Frontal cortex (tissue), 4 donors: ENCODE measurements around the gene C1QTNF2. TPM values are rescaled to one million over a fixed set of nuclear protein-coding genes. Genes with fewer than 3 reads are reported as not detected.

ENCODE experiments used
- DNase-seq, 2 donors: peaks; one replicate each; pipeline ENCODE4 v3.0.0; 2012; ENCODE audit warnings: low spot score in 2 of 2
- FAIRE-seq: peaks from 2 replicates; lab custom pipeline; 2012; peaks lifted over from hg19 to GRCh38; lab: Jason Lieb, UNC
- total RNA-seq: library from RNA; depleted of rRNA; stranded (reverse); fragments of >200 nt; gene quantifications from one replicate; pipeline ENCODE4 v1.2.3, GENCODE V29; 2014
- donor health status: control.
- donor health status: control.
- donor health status: control.

The C1QTNF2 gene
- 2.0 TPM for total RNA-seq

- FAIRE-seq (no peak), DNase-seq (peak in 1 of 2 donors; percentile 56)
These were observed at the start of gene C1QTNF2 for GRCh38 chr5:160369990-160370712. Gene C1QTNF2 (minus strand): TSS chr5:160370626. CDS start chr5:160355011, 15,615 bp downstream.

- DNase-seq (no peak), FAIRE-seq (no peak)
These were observed 49.8 kb upstream of the C1QTNF2 start for GRCh38 chr5:160420331-160420610.

GRCh38 chr5:160419458-160420330 lies 49.3 kb upstream of the C1QTNF2 start:
- DNase-seq: no peak
- no peak for FAIRE-seq

DNA sequence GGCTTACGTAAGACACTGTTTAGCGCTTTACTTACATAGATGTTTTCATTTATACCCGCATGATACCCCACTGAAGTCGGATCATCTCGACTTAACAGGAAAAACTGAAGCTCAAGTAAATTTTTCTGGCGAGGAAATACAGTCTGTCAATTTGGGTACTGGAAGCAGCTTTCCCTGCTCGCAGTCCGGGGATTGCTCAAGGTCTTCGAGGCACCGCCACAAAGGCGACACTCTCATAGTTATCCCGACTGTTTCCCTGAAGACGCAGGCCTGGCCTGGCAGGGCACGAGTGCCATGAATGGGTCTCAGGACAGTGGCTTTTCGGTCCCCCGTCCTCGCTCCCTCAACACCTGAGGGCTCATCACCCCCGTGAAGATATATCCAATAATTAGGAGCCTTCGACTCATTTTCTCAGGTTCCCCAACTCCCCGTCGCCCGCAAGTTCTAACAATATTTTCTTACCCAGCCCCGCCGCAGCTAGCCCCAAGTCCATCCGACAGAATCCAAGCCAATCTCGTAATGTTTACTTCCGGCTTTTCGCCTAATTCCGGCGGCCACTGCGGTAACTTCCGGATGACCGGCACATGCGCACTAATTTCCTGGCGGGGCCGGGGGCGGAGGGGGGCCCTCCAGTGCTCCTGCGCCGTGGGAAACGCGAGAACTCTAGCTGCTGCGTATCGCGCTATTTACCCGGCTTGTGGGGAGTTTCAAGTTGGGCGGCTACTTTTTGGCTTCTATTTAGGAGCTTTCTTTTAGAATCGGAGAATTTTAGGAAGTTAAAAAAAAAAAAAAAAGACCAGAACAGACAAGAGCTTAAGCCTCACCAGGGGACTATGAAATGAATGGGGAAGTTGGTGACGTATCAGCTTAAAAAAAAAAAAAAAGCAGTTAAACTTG lies 48.4 kb upstream of the C1QTNF2 start, which contains the start of gene SLU7:
Gene SLU7, minus strand, starts transcription at position 521 of the 897 bp plus-strand sequence. CDS start 3,787 bp downstream, outside the sequence.
- FAIRE-seq: no peak
- peak; percentile 67 to 77 for DNase-seq

DNA sequence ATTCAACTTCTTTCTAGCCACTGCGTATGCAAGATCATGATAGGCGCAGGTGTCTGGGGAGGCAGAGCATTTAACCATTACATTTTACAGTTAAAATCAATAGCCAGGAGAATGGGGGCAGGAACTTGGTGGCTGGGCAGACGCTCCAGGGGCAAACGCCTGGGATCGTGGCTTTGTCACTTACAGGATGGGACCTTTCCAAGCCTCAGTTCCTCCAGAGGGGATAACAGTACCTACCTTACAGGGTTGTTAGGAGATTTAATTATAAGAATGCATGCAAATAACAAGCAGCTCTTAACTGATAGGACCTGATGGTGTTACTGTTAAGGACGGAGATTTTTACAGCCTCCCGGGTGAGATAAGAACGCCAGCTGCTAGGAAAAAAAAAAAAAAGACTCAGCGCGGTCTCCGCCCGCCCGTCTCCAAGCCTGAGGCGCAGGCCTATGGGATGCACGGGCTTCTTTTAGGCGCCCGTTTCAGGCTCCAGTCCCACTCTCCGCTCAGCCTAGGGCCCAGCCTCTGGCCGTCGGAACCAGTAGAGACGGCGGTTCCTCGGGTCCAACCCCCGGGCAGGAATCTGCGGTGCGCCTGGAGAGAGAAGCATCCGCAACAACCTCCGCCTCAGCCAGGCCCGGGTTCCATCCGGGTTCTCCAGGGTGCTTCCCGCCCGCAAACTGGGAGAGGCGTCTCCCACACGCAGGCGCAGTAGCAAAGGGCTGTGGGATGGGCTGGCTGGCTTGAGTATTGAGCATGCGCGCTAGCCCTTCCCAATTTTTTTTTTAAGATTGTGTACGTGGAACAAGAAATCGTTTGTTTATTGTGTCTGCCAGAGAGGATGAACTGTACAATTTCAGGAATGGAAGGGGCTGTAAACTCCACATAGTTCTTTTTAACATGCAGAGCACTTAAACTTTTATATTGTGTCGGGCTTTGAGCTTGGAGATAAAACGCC lies 29.3 kb upstream of the C1QTNF2 start, which contains the start of gene FAM200C:
Gene FAM200C, minus strand, starts transcription at position 653 of the 952 bp plus-strand sequence. CDS start 4,564 bp downstream, outside the sequence.
- DNase-seq: peak; percentile 63 to 83

DNA sequence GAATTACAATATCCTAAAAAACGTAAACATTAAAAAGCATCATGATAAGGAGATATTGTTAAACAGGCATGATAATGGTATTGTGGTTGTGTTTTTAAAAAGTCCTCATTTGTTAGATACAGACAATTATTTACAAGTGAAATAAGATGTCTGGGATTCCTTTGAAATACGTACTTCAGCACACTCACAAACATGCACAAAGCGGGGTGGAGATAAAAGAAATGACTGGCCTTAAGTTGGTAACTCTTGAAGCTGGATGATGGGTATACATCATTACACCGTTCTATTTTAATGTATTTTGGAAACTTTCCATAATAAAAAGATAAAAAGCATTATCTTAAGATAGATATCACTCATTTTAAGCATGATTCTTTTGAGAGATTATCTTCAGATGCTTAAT lies 28.4 kb upstream of the C1QTNF2 start:
- DNase-seq (no peak), FAIRE-seq (no peak)

More for the DNA sequence above, 29.3 kb upstream of the C1QTNF2 start, which contains the start of gene FAM200C:
- peak; percentile 70 for FAIRE-seq

DNA sequence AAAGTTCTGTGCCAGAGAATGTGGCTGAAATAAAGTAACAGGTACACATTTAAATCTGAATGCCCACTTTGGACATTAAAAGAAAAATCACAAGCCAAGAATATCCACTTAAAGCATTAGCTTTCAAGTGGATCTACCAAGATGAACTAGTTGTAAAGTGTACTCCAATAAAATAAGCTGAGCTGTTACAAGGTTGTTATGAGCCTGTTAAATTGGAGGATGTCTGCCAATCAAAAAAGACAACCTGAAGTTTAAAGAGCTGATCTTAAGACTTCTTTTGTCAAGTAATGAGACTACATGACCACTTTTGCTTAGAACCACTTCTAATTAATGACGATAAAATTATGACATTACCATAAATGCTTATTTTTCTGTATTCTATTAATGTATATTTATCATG lies 27.1 kb upstream of the C1QTNF2 start:
- FAIRE-seq (no peak), DNase-seq (no peak)

- FAIRE-seq: no peak
- DNase-seq: no peak
These were observed 24.7 kb upstream of the C1QTNF2 start for GRCh38 chr5:160395111-160395510.

GRCh38 chr5:160390787-160391696 lies 20.6 kb upstream of the C1QTNF2 start:
- FAIRE-seq (peak; percentile 90), DNase-seq (peak in 1 of 2 donors; percentile 18)

DNA sequence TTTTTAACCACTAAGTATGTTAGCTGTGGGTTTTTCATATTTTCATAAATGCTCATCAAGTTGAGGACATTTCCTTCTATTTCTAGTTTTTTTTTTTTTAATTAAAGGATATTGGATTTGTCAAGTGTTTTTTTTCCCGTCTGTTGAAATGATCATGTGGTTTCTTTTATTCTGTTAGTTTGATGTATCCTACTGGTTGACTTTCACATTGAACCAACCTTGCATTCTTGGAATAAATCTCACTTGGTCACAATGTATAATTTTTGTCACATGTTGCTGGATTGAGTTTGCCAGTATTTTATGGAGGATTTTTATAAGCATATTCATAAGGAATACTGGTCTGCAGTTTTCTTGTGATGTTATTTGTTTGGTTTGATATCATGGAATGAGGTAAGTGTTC lies 17.0 kb upstream of the C1QTNF2 start:
- DNase-seq: no peak
- no peak for FAIRE-seq

DNA sequence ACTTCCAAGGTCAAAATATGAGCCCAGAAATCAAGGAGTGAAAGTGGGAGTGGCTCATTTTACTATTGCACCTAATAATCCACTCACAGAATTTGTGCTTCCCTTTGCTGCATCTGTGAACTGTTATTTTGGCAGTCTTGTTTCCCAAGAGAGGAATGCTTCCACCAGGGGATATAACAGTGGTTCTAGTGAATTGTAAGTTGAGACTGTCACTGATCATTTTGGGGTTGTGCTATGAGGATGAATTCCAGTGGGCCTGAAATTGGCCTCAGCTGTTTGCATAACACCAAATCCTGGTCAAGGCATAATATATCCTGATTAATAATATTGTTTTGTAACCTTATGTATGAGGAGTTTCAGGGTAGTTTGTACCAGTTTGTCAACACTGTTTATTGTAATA lies 15.1 kb upstream of the C1QTNF2 start:
- DNase-seq: no peak
- FAIRE-seq: no peak

DNA sequence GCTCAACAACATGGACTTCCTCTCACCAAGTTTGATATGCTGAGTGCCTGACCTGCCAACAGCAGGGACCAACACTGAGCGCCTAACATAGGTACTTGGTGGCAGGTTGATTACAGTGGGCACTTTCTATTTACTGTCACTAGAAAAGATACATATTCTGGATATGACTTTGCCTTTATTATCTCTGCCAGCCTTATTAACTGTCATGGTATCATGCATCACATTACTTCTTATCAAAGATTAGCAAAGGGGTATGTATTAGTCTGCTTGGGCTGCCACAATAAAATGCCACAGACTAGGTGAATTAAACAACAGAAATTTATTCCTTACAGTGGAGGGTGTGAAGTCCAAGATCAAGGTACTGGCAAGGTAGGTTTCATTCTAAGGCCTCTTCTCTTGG lies 14.3 kb upstream of the C1QTNF2 start:
- no peak for FAIRE-seq
- DNase-seq: no peak

- FAIRE-seq: no peak
- DNase-seq: no peak
These were observed 11.9 kb upstream of the C1QTNF2 start for GRCh38 chr5:160382346-160382745.

DNA sequence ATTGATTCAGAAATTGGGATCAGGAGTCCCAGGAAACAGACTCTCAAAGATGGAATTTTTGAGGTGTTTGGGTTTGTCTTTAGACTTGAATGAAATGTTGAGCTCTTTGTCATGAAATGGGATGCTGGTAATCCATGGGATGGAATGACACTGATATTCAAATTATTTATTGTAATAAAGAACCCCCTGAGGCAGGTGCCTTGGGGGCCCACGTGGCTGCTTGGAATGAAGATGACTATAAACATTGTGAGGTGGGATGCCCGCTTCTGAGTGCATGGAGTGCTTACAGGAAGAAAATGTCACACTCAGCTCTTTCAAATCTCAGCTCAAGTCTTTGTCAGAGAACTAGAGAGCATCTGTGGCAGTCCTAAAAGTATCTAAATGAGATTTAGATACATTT lies 9.6 kb upstream of the C1QTNF2 start:
- DNase-seq: no peak
- FAIRE-seq: no peak

GRCh38 chr5:160379511-160379910 lies 9.1 kb upstream of the C1QTNF2 start:
- DNase-seq (no peak), FAIRE-seq (no peak)

GRCh38 chr5:160378330-160378729 lies 7.9 kb upstream of the C1QTNF2 start:
- FAIRE-seq: no peak
- no peak for DNase-seq

DNA sequence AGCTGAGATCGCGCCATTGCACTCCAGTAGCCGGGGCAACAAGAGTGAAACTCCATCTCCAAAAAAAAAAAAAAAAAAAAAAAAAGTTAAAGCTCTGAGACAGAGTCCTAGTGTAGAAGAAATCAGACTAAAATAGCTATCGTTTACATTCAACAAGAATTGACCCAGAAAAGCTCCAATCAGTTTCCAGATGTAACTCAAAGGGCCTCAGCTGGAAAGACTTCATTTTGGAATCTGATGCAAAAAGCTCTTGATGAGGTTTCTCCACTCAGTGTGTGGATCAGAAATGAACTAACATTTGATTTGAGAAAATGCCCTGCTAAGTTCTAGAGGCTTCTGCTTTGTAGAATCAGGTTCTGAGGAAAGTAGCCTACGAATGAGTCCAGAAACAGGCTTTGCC lies 7.2 kb upstream of the C1QTNF2 start:
- DNase-seq: no peak
- no peak for FAIRE-seq

- no peak for FAIRE-seq
- DNase-seq: no peak
These were observed 6.0 kb upstream of the C1QTNF2 start for GRCh38 chr5:160376416-160376815.
